ENCODE data around the gene KHNYN.
"Not testable (repeated sequence)": the region's sequence is repeated elsewhere in the genome, so short reads cannot be mapped to it uniquely, and the experiment has no call there.

The KHNYN gene

GRCh38 chr14:24481622-24482324, 52.0 kb downstream of the KHNYN start:
- DNase-seq, result peak; percentile 45

GRCh38 chr14:24482699-24483303, 53.0 kb downstream of the KHNYN start:
- DNase-seq, result not testable (repeated sequence)

- DNase-seq, result no peak
Observed at GRCh38 chr14:24483604-24484252, 54.0 kb downstream of the KHNYN start.
